ENCODE results near the gene CYLD. TPM values are rescaled to one million over a fixed set of nuclear protein-coding genes. Genes with fewer than 3 reads are reported as not detected.

The CYLD gene
- total and polyA plus RNA-seq, 8 donors, result 6.2 to 30.3 (median 16.7) TPM

DNA sequence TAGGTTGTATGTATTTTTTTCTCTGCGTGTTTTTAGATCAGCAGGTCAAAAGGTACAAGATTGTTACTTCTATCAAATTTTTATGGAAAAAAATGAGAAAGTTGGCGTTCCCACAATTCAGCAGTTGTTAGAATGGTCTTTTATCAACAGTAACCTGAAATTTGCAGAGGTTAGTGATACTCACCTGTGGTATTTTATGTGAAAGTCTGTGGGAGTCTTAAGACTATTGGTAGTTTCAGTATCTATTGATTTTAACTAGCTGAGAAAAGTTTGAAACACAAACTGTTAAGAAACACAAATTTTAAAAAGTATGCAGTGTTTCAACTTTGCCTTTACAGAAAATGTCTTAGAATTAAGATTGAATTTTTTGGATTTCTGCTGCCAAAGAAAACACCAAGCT is 49.6 kb downstream of the CYLD start:
- H3K4me1 ChIP-seq, result no peaks in the 10 kb centered on the region
- ATAC-seq (no peak), DNase-seq (no peak), FAIRE-seq (no peak)
- no peaks in the 10 kb centered on the region for H3K27me3 ChIP-seq
- intact Hi-C loops (cut with DNase I), result no loop called here
- no peak overlapping the region for H3K27ac ChIP-seq
- WGBS, 2 donors, result 92 to 93% methylated on average over 2 of the region's 2 CpGs
- no peak overlapping the region for H3K4me3 ChIP-seq
- no peaks in the 10 kb centered on the region for H3K9me3 ChIP-seq
- TF ChIP-seq, protein P1, sequence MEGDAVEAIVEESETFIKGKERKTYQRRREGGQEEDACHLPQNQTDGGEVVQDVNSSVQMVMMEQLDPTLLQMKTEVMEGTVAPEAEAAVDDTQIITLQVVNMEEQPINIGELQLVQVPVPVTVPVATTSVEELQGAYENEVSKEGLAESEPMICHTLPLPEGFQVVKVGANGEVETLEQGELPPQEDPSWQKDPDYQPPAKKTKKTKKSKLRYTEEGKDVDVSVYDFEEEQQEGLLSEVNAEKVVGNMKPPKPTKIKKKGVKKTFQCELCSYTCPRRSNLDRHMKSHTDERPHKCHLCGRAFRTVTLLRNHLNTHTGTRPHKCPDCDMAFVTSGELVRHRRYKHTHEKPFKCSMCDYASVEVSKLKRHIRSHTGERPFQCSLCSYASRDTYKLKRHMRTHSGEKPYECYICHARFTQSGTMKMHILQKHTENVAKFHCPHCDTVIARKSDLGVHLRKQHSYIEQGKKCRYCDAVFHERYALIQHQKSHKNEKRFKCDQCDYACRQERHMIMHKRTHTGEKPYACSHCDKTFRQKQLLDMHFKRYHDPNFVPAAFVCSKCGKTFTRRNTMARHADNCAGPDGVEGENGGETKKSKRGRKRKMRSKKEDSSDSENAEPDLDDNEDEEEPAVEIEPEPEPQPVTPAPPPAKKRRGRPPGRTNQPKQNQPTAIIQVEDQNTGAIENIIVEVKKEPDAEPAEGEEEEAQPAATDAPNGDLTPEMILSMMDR (IDR thresholded peaks at IDR 0.05), result no peak
- peaks cover 0 to 32% (median 5%) of the 10 kb centered on the region in 3 donors for H3K36me3 ChIP-seq

DNA sequence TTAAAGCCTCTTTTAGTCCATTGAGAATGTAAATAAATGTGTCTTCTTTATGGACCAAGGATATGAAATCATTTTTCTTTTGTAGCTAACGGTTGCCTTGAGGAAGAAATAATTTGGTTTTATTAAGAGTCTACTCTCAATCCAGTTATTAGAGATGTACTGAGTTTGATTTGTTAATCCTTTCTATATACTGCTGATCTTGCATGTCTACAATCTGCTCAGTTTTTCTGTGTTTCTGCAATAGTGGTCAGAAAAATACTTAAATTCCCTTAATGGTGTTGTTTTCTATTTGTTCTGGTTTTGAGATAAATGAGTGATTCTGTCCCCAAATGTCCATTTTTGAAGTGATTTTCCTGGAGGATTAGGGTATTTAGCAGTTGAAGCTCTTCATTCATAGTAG is 54.9 kb downstream of the CYLD start:
- FAIRE-seq (no peak), DNase-seq (no peak), ATAC-seq (no peak)
- H3K36me3 ChIP-seq, result peaks cover 0 to 42% (median 12%) of the 10 kb centered on the region in 3 donors
- WGBS, 2 donors, result 92 to 97% methylated on average over 1 of the region's 1 CpG
- TF ChIP-seq, protein P1 (IDR thresholded peaks at IDR 0.05), result no peak
- no peaks in the 10 kb centered on the region for H3K4me1 ChIP-seq
- no peaks in the 10 kb centered on the region for H3K9me3 ChIP-seq
- no peak overlapping the region for H3K4me3 ChIP-seq
- no peak overlapping the region for H3K27ac ChIP-seq
- H3K27me3 ChIP-seq, result no peaks in the 10 kb centered on the region
- intact Hi-C loops (cut with DNase I), result no loop called here

DNA sequence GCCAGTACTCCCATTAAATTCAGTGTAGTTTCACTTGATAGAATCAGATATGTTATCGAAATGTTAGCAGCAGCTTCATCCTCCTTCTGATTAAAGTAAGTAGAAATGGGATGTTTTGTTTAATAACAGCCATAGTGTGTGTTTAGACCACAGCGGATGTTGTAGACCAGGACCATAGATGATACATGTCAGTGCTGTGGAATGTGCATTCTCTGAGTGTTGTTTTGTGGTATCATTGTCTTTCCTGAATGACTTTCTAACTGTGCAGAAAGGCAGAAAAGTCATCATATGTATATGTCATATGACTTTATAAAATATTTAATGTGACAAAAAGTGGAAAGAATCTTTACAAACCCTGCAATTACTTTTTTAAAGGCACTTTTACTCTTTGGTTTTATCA is 55.6 kb downstream of the CYLD start:
- H3K4me1 ChIP-seq, result no peaks in the 10 kb centered on the region
- TF ChIP-seq, protein P1 (IDR thresholded peaks at IDR 0.05), result no peak
- no peak for DNase-seq
- no peaks in the 10 kb centered on the region for H3K9me3 ChIP-seq
- no peak for FAIRE-seq
- peaks cover 0 to 40% (median 12%) of the 10 kb centered on the region in 3 donors for H3K36me3 ChIP-seq
- H3K27ac ChIP-seq, result no peak overlapping the region
- no peak overlapping the region for H3K4me3 ChIP-seq
- H3K27me3 ChIP-seq, result no peaks in the 10 kb centered on the region
- ATAC-seq, result no peak
- 89 to 96% methylated on average over 2 of the region's 2 CpGs for WGBS, 2 donors
- intact Hi-C loops (cut with DNase I), result no loop called here

DNA sequence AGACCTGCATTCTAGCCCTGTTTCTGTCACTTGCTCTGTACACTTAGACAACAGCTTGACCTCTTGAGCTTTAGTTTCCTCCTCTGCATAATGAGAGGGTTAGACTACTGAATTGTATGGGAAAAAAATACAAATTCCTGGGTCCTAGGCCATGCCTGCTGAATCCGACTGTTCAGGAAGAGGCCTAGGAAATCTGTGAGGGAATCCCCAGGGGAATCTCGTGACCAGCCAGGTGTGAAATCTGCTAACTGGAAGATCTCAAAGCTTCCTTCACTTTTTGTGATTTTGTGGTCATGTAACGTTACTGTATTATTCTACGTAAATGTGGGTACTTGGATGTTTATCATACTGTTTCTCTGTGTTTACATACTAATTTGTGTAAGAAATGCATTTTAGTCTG is 58.2 kb downstream of the CYLD start:
- Histone ChIP-seq H3K9me3 (no peaks in the 10 kb centered on the region), H3K4me1 (no peaks in the 10 kb centered on the region), H3K27me3 (no peaks in the 10 kb centered on the region), H3K27ac (no peak overlapping the region), H3K36me3 (peaks cover 0 to 16% (median 12%) of the 10 kb centered on the region in 3 donors), H3K4me3 (no peak overlapping the region)
- 91 to 97% methylated on average over 4 of the region's 4 CpGs for WGBS, 2 donors
- ATAC-seq, result no peak
- intact Hi-C loops (cut with DNase I), result no loop called here
- no peak for DNase-seq
- TF ChIP-seq, protein P1 (IDR thresholded peaks at IDR 0.05), result no peak
- no peak for FAIRE-seq

DNA sequence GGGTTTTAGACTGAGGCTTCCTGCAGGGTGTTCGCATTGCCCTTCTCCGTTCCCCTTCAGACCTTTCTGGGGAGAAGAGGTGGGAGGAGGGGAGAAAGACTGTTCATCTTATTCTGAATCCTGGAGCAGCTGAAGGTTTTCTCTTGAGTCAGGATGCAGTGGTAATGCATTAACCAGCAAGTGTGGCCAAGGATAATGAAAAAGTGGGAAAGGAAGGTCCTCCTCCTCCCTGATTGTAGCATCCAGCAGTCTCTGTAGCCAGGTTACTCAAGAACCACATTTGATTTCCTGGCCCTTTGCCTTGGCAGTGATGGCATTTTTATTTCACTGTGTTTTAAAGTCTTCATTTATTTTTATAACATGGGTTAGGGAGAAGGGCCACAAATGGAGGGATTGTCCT is 59.1 kb downstream of the CYLD start:
- no peaks in the 10 kb centered on the region for H3K9me3 ChIP-seq
- ATAC-seq, result no peak
- no peak for FAIRE-seq
- no peaks in the 10 kb centered on the region for H3K27me3 ChIP-seq
- no peak overlapping the region for H3K27ac ChIP-seq
- H3K36me3 ChIP-seq, result peaks cover 0 to 11% (median 10%) of the 10 kb centered on the region in 3 donors
- 92 to 97% methylated on average over 2 of the region's 2 CpGs for WGBS, 2 donors
- H3K4me3 ChIP-seq, result no peak overlapping the region
- TF ChIP-seq, protein P1 (IDR thresholded peaks at IDR 0.05), result no peak
- H3K4me1 ChIP-seq, result no peaks in the 10 kb centered on the region
- intact Hi-C loops (cut with DNase I), result no loop called here
- DNase-seq, result no peak
